Breast epithelium (tissue), 3 donors: Measurements from ENCODE around the gene MICAL3.

Experiments
- POLR2A ChIP-seq: fragments of 450-650 bp; IDR thresholded peaks from one replicate; pipeline ENCODE4 v1.6.1; 2016; ENCODE audit warnings: antibody characterized with exemption, mild to moderate bottlenecking, moderate library complexity
- POLR2AphosphoS5 ChIP-seq, 3 donors: sonication (generic); formaldehyde crosslinking; IDR thresholded peaks; one replicate each; pipeline ENCODE4 v1.6.1; 2017; ENCODE audit warnings: antibody characterized with exemption in 3 of 3

DNA sequence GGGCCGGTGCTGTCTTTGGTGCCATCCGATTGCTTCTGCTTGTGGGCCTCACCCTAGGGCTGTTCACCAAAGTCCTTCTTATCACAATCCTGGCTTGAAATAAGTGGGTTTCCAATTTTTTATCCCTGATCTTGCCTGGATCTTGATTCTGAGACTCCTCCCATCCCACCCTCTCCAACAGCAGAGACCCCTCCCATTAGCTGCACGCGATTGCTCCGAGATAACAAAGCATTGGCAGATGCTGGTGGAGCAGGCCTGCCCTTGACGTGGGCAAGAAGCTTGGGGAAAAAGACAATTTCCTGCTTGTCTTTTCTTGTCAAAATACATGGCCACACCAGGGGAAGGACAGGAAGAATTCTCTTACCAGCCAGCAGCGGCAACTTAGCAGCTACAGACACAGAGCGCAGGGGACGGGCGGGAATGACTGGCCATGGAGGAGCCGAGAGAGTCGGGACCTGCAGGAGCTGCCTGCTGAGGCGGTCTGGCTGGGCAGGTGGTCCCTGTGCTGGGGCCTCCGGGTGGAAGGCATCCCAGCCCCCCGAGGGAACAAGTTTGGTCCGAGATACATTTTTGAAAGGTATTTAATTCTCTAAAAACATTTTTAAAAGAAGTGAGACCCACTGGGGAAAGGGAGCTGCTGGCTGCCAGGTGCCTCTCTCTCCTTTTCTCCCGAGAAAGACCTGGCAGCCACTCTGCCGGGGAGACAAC is 240.4 kb downstream of the MICAL3 start:
- TF ChIP-seq POLR2A (no peak), POLR2AphosphoS5 (IDR thresholded peaks at IDR 0.05) (no peak)
